SIG-M5 treated with dmso at 0.1 percent for 504 hours (cell line): ENCODE results near the gene GRK3.
A peak's percentile ranks its signal among the peaks of the same experiment; 100 is the strongest.
"Not testable (repeated sequence)": the region's sequence is repeated elsewhere in the genome, so short reads cannot be mapped to it uniquely, and the experiment has no call there.

ENCODE experiments used
- DNase-seq: peaks from one replicate; lab custom pipeline; 2025; ENCODE audit not compliant: unreplicated experiment; lab: John Stamatoyannopoulos, UW

Gene GRK3

DNA sequence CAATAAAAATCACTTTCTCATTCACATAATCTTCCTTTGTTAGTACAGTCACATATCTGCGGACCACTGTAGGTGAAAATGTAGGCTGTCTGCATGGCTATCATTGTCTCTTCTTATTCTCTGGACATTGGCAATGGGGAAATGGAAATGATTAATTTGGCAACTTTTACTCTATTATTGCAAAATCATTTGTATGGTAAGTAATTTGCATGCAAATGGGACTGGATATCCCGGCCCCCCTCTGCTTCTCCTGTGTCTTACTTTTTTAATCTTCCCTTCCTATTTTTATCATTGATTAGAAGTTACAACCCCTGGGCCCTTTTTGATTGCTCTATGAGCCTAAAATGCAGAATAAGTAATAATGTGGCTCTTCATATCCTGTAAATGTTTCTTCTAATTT lies 6.0 kb downstream of the GRK3 start:
- DNase-seq = no peak

DNA sequence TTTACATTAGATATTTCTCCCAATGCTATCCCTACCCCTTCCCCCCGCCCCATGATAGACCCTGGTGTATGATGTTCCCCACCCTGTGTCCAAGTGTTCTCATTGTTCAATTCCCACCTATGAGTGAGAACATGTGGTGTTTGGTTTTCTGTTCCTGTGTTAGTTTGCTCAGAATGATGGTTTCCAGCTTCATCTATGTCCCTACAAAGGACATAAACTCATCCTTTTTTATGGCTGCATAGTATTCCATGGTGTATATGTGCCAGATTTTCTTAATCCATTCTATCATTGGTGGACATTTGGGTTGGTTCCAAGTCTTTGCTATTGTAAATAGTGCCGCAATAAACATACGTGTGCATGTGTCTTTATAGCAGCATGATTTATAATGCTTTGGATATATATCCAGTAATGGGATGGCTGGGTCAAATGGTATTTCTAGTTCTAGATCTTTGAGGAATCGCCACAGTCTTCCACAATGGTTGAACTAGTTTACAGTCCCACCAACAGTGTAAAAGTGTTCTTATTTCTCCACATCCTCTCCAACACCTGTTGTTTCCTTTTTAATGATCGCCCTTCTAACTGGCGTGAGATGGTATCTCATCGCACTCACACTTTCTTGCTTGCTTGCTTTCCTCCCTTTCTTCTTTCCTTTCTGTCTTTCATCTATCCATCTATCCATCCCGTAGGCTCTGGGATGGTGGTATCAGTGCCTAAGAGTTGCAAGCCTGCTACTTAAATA lies 7.7 kb downstream of the GRK3 start:
- not testable (repeated sequence) for DNase-seq

DNA sequence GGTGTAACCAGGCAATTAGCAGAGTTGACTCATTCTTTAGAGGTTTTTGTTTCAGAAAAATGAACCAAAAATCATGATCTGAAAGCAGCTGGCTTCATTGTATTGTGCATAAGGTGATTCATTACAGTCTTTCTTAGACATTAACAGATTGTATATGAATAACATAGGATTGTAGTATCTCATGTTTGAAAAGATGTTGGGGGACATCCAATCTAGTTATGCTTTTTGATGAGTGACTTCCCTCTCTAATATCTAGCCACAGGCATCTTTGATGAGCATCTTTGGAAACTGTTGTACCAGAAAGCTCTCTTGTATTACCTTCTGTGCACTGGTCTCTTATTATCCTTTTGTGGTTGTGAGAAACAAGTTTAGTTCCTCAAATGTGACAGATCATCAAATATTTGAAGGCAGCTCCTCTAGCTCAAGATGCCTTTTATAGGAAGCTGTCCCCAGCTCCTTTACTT lies 8.3 kb downstream of the GRK3 start:
- peak; percentile 33 for DNase-seq

DNA sequence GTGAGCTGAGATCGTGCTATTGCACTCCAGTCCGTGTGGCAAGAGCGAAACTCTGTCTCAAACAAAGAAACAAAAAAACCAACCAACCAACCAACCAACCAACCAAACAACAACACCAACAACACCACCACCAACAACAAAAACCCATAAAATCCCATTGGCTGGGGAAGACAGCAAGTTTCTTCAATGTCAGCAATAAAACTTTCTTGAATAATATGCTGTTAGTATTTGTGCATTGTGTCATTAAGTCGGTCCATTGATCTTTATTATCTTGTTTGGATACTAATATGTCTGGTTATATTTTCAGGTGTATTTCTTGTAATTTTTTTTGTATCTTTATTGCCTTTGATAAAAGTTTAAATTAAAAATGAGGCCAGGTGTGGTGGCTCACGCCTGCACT lies 9.4 kb downstream of the GRK3 start:
- no peak for DNase-seq

DNA sequence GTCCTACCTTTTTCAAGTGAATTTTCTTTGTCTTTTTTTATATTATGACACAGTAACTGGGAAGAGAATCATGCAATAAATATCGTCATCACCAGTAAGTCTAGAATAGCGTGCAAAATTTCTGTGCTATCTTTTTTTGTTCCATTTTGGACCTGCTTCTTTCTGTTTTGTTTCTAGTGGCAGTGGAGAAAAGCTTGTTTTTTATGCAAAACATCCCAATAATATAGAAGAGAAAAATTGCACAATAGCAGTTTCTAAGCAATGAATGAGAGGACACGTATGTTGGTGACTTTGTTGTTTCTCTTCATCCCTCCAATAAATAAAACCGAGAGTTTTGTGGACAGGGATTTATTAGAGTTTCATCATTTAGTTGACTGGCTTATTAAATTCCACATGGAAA lies 10.3 kb downstream of the GRK3 start:
- DNase-seq = no peak

DNA sequence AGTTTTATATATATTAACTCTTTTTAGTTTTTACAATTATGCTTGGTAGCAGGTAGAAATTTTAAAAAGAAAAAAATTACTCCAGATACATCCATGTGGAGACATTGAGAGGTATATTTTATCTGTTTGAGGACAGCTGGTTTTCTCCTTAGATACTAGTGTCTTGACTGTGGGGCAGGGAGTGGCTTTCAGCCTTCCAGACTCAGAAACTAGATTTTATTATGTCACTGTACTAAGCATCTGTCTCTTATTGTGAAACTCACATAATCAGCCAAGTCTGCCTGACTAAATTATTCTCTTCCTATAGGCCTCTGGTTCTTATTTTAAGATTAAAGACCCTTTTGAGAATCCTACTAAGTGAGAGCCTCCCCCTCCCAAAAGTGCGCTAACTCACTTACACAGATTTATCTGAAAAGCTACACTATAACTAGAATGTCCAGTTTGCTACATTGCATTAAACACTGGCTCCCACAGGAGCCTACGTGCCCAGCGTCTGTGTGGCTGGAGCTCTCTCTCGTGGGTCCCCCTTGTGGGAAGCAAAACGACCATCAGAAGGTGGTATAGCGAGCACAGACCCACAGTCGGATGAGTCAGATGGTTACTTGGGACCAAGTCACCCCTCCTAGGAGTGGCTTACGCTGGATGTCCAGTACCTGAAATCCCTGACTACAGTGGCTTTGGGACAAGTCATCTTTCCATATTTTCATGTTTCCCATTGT lies 11.4 kb downstream of the GRK3 start:
- not testable (repeated sequence) for DNase-seq

DNA sequence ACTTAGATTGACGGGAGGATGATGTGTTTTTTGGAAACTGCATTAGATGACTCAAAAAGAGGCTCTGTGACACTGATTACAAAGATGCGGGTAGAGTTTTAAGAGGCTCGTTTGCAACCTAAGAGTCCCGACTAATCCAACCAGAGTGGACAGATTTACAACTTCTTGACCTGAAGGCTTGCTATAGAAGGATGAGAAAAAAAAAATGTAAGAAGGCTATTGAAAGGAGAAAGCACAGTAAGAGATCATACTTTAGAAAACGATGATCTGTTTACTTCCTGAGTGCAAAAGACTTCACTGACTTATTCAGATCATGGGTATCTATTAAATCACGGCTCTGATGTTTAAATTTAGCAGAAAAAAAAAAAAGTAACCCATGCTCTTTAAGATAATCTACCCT lies 17.0 kb downstream of the GRK3 start:
- not testable (repeated sequence) for DNase-seq

DNA sequence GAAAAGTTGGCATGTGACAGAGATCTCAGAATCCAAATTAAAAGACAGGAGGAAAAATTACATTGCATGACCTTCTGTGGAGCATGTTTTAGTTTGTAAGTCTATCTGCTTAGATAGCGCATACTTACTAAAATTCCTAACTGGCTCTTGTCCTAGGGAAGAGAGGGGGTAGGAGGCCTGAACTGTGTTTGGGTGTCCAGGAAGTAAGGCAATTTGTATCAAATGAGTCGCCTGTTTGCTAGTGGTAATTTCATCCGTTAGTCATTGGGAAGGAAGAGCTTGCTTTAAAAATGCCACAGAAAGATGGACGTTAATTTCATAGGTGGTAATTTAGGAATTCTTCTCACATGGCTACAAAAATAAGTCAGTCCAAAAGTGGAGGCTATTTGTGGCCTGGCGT lies 18.5 kb downstream of the GRK3 start:
- no peak for DNase-seq

DNA sequence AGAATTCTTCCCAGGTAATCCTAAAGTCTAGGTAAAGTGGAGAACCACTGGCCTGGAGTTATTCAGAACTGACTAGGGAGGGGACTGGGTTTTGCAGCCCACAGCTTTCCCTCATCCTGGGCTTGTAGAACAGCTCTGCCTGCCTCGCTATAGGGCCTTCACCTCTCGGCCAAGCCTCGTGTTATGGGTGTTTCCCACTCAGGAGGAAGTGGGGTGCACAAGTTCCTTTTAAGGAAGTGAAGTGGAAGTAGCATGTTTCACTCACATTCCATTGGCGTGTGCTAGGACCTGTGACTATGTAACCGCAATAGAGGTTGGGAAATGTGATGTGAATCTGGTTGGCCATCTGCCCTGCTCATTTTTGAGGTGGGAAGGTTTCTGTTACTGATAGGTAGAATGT lies 20.5 kb downstream of the GRK3 start:
- DNase-seq = peak; percentile 7

DNA sequence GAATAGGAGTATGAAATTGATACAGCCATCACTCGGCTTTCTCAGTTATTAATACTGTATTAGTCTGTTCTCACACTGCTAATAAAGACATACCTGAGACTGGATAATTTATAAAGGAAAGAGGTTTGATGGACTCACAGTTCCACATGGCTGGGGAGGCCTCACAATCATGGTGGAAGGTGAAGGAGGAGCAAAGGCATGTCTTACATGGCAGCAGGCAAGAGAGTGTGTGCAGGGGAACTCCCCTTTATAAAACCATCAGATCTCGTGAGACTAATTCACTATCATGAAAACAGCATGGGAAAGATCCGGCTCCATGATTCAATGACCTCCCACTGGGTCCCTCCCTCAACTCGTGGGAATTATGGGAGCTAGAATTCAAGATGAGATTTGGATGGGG lies 25.2 kb downstream of the GRK3 start:
- not testable (repeated sequence) for DNase-seq

DNA sequence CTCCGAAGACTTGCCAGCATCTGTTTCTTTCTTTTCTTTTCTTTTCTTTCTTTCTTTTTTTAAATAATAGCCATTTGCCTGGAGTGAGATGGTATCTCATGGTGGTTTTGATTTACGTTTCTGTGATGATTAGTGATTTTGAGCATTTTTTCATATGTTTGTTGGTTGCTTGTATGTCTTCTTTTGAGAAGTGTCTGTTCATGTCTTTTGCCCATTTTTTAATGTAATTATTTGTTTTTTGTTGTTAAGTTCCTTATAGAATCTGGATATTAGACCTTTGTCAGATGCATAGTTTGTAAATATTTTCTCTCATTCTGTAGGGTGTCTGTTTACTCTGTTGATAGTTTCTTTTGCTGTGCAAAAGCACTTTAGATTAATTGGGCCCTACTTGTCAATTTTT lies 28.8 kb downstream of the GRK3 start:
- not testable (repeated sequence) for DNase-seq

DNA sequence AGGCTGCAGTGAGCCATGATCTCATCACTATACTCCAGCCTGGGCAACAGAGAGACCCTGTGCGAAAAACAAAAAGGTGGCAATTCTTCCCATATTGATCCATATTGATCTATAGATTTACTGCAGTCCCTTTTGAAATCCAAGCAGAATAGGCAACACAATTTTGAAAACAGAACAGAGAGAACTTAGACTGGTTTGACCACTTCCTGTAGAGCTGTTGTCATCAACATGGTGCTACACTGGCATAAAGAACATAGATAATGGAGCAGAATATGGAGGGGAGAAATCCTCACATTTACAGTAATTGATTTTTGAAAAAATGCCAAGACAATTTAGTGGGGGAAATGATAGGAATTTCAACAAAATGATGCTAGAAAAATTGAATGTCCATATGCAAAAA lies 34.1 kb downstream of the GRK3 start:
- DNase-seq = no peak

DNA sequence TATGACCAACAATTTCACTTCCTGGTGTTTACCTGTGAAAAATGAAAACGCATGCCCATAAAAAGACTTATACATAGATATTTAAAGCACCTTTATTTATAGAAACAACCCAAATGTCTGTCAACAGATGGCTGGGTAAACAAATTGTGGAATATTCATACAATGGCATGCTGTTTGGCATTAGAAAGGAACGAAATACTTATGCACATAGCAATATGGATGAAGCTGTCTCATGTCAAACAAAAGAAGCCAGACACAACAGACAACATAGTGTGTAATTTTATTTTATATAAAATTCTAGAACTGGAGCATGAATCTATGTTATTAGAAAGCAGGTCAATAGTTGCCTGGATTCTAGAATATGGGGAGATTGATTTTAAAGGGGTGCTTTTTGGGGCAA lies 38.0 kb downstream of the GRK3 start:
- DNase-seq = no peak

DNA sequence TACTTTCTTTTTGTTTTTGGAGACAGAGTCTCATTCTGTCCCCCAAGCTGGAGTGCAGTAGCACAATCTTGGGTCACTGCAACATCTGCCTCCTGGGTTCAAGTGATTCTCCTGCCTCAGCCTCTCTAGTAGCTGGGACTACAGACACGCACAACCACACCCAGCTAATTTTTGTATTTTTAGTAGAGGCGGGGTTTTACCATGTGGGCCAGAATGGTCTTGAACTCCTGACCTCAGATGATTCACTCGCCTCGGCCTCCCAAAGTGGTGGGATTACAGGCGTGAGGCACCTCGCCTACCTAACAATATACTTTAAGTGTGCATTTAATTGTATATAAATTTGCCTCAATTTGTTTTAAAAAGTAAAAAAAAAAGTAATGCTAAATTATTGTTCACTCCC lies 38.4 kb downstream of the GRK3 start:
- DNase-seq = no peak

DNA sequence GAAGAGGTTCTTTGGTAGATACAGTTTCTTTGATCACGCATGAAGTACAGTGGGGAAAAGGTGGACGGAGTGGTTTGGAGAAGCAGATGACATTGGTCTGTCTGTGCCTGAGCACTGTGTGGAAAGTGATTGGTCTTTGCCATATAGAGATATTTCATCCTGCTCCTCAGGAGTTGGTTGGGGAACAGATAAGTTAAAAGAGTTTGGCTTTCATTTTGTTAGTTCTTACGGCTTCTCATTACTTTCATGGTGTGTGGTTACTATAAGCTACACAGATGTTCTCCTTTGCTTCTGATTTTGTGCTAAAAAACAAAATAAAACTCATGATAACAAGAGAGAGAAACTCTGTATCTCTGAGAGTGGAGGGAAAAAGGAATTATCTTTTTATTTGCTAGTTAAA lies 40.7 kb downstream of the GRK3 start:
- not testable (repeated sequence) for DNase-seq

DNA sequence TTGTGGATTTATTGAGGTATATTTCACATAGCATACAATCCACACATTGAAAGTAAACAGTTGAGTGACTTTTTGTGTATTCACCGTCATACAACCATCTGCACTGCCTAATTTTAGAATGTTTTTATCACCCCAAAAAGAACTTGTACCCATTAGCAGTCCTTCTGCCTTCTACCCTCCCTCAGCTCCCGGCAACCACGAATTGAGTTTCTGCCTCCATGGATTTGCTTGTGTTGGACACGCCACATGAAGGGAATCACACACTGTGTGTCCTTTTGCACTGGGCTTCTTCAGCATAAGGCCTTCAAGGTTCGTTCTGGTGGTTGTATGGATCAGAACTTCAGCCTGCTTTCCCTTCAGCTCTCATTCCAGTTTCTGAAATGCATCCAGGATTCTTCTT lies 41.1 kb downstream of the GRK3 start:
- not testable (repeated sequence) for DNase-seq

DNA sequence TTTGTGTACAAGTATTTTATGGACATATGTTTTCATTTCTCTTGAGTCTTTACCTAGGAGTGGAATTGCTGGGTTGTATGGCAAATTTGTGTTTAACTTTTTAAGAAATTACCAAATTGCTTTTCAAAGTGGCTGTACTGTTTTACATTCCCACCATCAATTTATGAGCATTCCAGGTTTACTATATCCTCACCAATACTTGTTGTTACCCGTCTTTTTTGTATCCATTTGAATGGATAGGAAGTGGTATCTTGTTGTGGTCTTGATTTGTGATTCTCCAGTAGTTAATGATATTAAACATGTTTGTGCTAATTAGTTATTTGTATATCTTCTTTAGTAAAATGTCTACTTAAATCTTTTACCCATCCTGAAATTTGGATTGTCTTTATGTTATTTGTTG lies 46.8 kb downstream of the GRK3 start:
- DNase-seq = not testable (repeated sequence)

DNA sequence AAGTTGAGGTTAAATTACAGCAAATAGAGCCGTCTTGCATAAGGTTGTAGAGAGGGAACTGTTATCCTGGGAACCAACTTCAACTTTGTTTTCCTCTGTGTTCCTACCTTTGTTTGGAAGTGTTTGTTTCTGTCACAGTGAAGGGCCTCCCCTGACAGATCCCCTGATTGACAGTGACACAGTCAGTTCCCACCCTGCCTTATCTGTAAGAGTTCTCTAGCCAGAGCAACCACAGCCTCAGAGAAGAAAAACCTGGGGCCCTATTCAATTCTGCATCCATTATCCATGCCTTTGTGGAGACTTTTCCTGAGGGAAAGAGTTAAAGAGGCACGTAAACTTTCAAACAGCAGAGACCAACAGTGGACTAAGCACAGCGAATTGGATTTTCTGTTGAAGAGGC lies 48.7 kb downstream of the GRK3 start:
- not testable (repeated sequence) for DNase-seq

DNA sequence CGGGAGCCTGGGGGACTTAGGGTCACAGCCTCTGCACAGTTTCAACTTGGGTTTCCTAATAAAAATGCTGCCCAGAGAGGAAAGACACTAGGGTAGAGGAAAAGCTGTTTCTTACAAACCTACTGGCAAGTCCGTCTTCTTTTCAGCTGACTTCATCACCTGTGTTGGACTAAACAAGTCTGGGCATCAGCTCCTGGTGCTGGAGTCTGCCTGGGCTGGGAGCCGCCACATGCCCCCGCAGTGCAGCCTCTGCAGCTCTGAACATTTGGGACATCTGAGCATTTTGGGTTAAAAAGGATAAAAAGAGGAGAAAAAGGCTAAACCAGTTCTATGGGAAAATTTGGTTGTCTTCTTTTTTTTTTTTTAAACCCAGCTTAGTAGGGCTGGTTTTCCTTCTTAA lies 49.1 kb downstream of the GRK3 start:
- DNase-seq = not testable (repeated sequence)

DNA sequence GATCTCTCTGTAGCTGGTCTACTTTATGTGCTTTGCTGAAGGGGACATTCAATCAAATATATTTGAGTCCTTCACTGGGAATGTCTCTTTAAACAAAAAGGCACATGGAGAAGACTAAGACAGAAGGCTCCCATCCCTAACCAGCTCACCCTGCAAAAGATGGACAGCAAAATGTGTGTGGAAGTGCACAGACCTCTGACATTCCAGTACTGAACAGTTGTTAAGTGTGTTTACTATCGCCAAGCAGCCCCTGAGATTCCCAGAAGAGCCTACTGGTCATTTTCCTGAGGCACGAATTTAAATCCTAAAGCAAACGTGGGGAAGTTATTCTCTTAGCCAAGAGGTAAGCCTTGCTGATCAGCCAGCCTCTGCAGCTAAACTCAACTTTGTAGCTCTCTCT lies 50.3 kb downstream of the GRK3 start:
- not testable (repeated sequence) for DNase-seq

DNA sequence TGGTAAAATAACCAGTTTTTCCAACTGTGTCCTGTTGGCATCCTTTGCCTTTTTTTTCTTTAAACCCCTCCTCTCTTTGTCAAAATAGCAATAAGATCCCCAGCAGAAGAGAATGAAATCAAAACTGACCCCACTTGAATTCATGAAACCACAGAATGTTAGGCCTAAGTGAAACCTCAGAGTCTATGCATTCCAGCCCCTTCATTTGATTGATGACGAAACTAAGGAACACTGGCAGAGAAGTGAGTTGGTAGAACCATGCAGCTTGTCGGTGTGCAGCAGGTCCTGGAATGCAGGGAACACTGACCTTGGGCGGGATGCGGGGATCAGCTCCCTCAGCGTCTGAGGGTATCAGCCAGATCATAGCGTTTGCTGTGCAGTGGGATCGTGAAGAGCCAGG lies 57.5 kb downstream of the GRK3 start:
- DNase-seq = no peak

DNA sequence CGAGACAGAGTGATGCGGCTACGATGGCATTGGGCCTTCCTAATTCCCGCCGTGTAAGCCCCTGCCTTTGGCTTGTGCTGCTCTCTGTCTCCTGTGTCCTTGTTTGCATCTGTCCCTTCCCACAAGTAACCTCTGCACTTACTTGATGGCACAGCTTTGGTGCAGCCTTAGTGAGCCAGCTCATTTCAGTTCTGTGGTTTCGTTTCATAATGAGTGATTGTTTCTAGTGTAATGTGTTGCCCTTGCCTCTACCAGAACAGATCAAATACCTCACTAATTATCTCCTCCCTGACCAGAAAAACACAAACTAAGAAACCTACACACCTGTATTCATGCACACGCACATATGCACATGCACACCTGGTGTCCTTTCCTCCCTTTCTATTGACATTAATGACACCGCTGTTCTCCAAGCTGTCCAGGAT lies 58.8 kb downstream of the GRK3 start:
- no peak for DNase-seq

DNA sequence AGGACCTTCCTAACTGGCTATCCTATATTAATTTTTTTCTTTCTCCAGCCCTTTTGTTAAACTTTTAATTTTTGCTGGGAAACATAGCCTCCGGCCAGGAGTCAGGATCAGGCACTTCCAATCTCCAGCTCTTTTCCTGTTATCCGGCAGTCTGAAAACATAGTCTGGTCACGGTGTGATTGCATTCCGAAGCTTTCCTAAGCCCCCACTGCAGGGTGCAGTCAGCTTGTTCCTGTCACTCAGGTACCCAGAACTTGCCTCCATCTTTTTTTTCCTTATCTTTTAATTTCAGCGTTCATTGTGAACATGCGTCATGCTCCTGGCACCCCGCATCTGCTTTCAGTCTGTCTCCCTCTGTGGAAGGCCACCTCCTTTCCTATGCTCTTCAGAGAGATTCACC lies 59.4 kb downstream of the GRK3 start:
- no peak for DNase-seq
